ENCODE measurements around the gene NOS1. TPM values are rescaled to one million over a fixed set of nuclear protein-coding genes. Genes with fewer than 3 reads are reported as not detected.

NOS1 gene
- total RNA-seq, 1 experiment from 2014 or later, result 25.2 TPM

DNA sequence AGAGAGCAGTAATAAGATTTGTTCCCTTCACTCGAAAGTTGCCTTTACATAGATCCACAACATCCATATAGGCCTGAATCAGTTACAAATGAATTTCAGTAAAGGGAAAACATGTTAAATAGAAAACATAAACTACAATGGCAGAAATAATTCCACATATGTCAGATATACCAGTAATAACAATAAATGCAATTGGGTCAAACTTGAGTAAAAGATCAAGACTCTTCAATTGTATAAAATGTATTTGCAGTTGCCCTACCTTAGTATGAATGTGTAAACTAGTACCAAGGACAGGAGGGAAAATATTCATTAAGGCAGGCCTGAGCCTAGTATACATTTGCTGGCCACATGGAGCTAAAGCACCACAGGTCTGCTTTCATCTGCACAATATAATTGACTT is 17.6 kb downstream of the NOS1 start:
- ChIA-PET POLR2A (ENCODE audit: low non-redundant PET) (no interaction called here), CTCF (no interaction called here)
- H3K4me3 ChIP-seq (ENCODE audit: low read depth, low read length, poor library complexity, severe bottlenecking), result no peak overlapping the region
- H3K36me3 ChIP-seq (ENCODE audit: insufficient read depth, low read length, poor library complexity, severe bottlenecking), result peaks cover 3% of the 10 kb centered on the region
- no peaks in the 10 kb centered on the region for H3K27me3 ChIP-seq (replicated peaks; ENCODE audit: insufficient read depth, low read depth, low read length, poor library complexity)
- H3K9me3 ChIP-seq (ENCODE audit: low read depth, low read length, poor library complexity, severe bottlenecking), result no peaks in the 10 kb centered on the region
- intact Hi-C loops (cut with micrococcal nuclease; ENCODE audit: unreplicated experiment), result loop anchor here (5.0 kb wide), 1 partner anchor 72 kb away; no protein-coding TSS in a partner anchor
- DNase-seq (ENCODE audit: low spot score), result no peak
- peaks cover 43% of the 10 kb centered on the region for H3K4me1 ChIP-seq (ENCODE audit: insufficient read depth, low read length, poor library complexity, severe bottlenecking)
- no peak for TF ChIP-seq EZH2 (IDR thresholded peaks at IDR 0.05; ENCODE audit: borderline replicate concordance, low read depth, low read length, poor library complexity, severe bottlenecking)
- TF ChIP-seq, protein P1, sequence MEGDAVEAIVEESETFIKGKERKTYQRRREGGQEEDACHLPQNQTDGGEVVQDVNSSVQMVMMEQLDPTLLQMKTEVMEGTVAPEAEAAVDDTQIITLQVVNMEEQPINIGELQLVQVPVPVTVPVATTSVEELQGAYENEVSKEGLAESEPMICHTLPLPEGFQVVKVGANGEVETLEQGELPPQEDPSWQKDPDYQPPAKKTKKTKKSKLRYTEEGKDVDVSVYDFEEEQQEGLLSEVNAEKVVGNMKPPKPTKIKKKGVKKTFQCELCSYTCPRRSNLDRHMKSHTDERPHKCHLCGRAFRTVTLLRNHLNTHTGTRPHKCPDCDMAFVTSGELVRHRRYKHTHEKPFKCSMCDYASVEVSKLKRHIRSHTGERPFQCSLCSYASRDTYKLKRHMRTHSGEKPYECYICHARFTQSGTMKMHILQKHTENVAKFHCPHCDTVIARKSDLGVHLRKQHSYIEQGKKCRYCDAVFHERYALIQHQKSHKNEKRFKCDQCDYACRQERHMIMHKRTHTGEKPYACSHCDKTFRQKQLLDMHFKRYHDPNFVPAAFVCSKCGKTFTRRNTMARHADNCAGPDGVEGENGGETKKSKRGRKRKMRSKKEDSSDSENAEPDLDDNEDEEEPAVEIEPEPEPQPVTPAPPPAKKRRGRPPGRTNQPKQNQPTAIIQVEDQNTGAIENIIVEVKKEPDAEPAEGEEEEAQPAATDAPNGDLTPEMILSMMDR (conservative IDR thresholded peaks at IDR 0.05; ENCODE audit: low read depth, low read length), result no peak
- no TSS peak for BruUV-seq (replicated peaks)
- peak overlapping the region; percentile 71 for H3K27ac ChIP-seq (ENCODE audit: low read depth, low read length, poor library complexity, severe bottlenecking)

DNA sequence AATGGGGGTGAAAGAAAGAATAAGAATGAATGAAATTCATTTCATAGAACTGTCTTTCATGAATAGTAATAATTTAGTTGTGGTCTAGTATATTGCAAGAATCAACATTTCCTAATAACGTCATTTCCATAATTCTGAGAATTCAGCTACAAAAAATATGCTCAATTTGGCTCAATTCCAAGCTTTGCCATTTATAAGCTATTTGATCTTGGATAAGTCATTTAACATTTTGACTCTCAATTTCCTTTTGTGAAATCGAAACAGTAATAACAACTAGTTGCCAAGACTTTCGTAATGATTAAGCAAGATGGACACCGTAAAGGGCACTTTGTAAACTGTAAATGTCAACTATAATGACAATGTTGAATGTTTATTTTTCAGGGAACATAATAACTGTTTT is 18.1 kb downstream of the NOS1 start:
- ChIA-PET POLR2A (ENCODE audit: low non-redundant PET) (no interaction called here), CTCF (interaction anchor here (0.6 to 0.7 kb wide), 2 partner anchors 10 to 23 kb away, joined by 3 to 4 read pairs; no protein-coding TSS in a partner anchor)
- H3K4me1 ChIP-seq (ENCODE audit: insufficient read depth, low read length, poor library complexity, severe bottlenecking), result peaks cover 49% of the 10 kb centered on the region
- intact Hi-C loops (cut with micrococcal nuclease; ENCODE audit: unreplicated experiment), result loop anchor here (5.0 kb wide), 1 partner anchor 71 kb away; no protein-coding TSS in a partner anchor
- no peaks in the 10 kb centered on the region for H3K27me3 ChIP-seq (replicated peaks; ENCODE audit: insufficient read depth, low read depth, low read length, poor library complexity)
- TF ChIP-seq EZH2 (IDR thresholded peaks at IDR 0.05; ENCODE audit: borderline replicate concordance, low read depth, low read length, poor library complexity, severe bottlenecking), result no peak
- TF ChIP-seq, protein P1 (conservative IDR thresholded peaks at IDR 0.05; ENCODE audit: low read depth, low read length), result no peak
- H3K4me3 ChIP-seq (ENCODE audit: low read depth, low read length, poor library complexity, severe bottlenecking), result no peak overlapping the region
- peak overlapping the region; percentile 74 for H3K27ac ChIP-seq (ENCODE audit: low read depth, low read length, poor library complexity, severe bottlenecking)
- no TSS peak for BruUV-seq (replicated peaks)
- H3K9me3 ChIP-seq (ENCODE audit: low read depth, low read length, poor library complexity, severe bottlenecking), result no peaks in the 10 kb centered on the region
- DNase-seq (ENCODE audit: low spot score), result peak; percentile 83
- H3K36me3 ChIP-seq (ENCODE audit: insufficient read depth, low read length, poor library complexity, severe bottlenecking), result peaks cover 3% of the 10 kb centered on the region

DNA sequence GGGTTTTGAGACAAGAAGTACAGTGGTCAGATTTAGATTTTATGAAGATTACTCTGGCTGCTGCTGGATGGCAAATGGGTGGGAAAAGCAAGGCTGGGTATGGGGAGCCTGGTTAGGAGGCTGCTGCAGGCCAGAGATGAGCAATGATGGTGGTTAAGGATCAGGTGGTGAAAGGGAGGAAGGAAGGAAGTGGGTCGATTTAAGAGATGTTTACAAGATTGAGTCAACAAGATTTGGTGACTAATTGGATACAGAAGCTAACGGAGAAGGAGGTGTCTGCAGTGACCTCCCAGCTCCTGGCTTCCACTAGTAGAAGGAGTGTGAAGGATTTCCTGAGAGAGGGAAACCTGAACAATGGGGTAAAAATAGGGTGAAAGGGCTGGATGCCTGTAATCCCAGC is 18.7 kb downstream of the NOS1 start:
- Histone ChIP-seq H3K27me3 (replicated peaks; ENCODE audit: insufficient read depth, low read depth, low read length, poor library complexity) (no peaks in the 10 kb centered on the region), H3K4me1 (ENCODE audit: insufficient read depth, low read length, poor library complexity, severe bottlenecking) (peaks cover 55% of the 10 kb centered on the region), H3K9me3 (ENCODE audit: low read depth, low read length, poor library complexity, severe bottlenecking) (no peaks in the 10 kb centered on the region), H3K27ac (ENCODE audit: low read depth, low read length, poor library complexity, severe bottlenecking) (peak overlapping the region; percentile 74), H3K4me3 (ENCODE audit: low read depth, low read length, poor library complexity, severe bottlenecking) (no peak overlapping the region), H3K36me3 (ENCODE audit: insufficient read depth, low read length, poor library complexity, severe bottlenecking) (peaks cover 3% of the 10 kb centered on the region)
- ChIA-PET POLR2A (ENCODE audit: low non-redundant PET) (no interaction called here), CTCF (interaction anchor here (0.6 to 0.7 kb wide), 2 partner anchors 9 to 24 kb away, joined by 3 to 4 read pairs; no protein-coding TSS in a partner anchor)
- BruUV-seq (replicated peaks), result no TSS peak
- TF ChIP-seq, protein P1 (conservative IDR thresholded peaks at IDR 0.05; ENCODE audit: low read depth, low read length), result no peak
- no peak for TF ChIP-seq EZH2 (IDR thresholded peaks at IDR 0.05; ENCODE audit: borderline replicate concordance, low read depth, low read length, poor library complexity, severe bottlenecking)
- DNase-seq (ENCODE audit: low spot score), result peak; percentile 89
- intact Hi-C loops (cut with micrococcal nuclease; ENCODE audit: unreplicated experiment), result loop anchor here (5.0 kb wide), 1 partner anchor 70 kb away; no protein-coding TSS in a partner anchor

Data from A673 (cell line).